ENCODE results near the gene GPR158.

GPR158 gene

GRCh38 chr10:25632802-25633201 lies 458.0 kb downstream of the GPR158 start (continued):
- TF ChIP-seq ZFP3 (CRISPR knock-in tag; IDR thresholded peaks at IDR 0.05): no peak

DNA sequence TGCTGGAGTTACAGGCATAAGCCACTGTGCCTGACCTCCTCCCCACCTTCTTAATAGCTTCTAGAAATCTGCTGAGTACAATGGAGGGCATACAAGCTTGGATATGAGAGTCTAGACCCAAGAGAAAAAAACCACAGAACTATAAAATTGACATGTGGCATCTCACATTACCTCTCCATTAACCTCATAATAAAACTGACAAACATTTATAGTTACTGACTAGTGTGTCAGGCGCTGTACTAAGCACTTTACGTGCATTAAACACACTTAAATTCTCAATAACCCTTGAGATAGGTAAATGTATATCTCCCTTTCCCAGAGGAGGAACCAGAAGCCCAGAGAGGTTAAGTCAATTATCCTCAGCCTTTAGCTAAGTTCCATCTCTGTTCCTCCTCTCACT lies 458.7 kb downstream of the GPR158 start:
- no peak for ATAC-seq
- no peak for TF ChIP-seq PPARA (CRISPR knock-in tag; IDR thresholded peaks at IDR 0.05; ENCODE audit: borderline replicate concordance)
- no peak for TF ChIP-seq ZFP30 (CRISPR knock-in tag; IDR thresholded peaks at IDR 0.05)
- TF ChIP-seq ZC3H10 (CRISPR knock-in tag; IDR thresholded peaks at IDR 0.05): no peak
- TF ChIP-seq ZNF70 (CRISPR knock-in tag; IDR thresholded peaks at IDR 0.05): no peak

DNA sequence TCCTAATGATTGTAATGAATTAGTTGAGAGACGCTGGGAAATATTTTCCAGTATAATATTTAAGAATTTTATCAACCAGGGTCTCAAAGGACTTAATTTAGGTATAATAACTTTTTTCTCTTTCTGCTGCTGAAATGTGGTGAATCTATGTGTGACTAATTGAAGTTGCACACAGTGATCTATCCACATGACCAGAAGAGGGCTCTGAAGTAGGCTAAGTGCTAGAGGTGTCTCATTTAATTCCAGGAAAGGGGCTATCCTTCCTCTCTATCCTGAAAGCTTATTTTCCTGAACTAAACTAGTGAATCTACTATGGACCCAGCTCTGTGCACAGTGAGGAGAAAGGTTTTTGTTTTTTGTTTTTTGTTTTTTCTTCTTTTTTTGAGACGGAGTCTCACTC lies 464.8 kb downstream of the GPR158 start:
- TF ChIP-seq ZNF565 (CRISPR knock-in tag; conservative IDR thresholded peaks at IDR 0.05; ENCODE audit: low read depth): no peak
- TF ChIP-seq, protein P1, sequence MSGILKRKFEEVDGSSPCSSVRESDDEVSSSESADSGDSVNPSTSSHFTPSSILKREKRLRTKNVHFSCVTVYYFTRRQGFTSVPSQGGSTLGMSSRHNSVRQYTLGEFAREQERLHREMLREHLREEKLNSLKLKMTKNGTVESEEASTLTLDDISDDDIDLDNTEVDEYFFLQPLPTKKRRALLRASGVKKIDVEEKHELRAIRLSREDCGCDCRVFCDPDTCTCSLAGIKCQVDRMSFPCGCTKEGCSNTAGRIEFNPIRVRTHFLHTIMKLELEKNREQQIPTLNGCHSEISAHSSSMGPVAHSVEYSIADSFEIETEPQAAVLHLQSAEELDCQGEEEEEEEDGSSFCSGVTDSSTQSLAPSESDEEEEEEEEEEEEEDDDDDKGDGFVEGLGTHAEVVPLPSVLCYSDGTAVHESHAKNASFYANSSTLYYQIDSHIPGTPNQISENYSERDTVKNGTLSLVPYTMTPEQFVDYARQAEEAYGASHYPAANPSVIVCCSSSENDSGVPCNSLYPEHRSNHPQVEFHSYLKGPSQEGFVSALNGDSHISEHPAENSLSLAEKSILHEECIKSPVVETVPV (CRISPR knock-in tag; IDR thresholded peaks at IDR 0.05): no peak
- no peak for TF ChIP-seq ARNTL (CRISPR knock-in tag; IDR thresholded peaks at IDR 0.05; ENCODE audit: borderline replicate concordance, low read depth)
- TF ChIP-seq, protein P2, sequence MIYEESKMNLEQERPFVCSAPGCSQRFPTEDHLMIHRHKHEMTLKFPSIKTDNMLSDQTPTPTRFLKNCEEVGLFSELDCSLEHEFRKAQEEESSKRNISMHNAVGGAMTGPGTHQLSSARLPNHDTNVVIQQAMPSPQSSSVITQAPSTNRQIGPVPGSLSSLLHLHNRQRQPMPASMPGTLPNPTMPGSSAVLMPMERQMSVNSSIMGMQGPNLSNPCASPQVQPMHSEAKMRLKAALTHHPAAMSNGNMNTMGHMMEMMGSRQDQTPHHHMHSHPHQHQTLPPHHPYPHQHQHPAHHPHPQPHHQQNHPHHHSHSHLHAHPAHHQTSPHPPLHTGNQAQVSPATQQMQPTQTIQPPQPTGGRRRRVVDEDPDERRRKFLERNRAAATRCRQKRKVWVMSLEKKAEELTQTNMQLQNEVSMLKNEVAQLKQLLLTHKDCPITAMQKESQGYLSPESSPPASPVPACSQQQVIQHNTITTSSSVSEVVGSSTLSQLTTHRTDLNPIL (CRISPR knock-in tag; IDR thresholded peaks at IDR 0.05; ENCODE audit: low read depth): no peak
- TF ChIP-seq PPARA (CRISPR knock-in tag; IDR thresholded peaks at IDR 0.05; ENCODE audit: borderline replicate concordance): no peak
- TF ChIP-seq SNAI2 (CRISPR knock-in tag; IDR thresholded peaks at IDR 0.05): no peak
- no peak for TF ChIP-seq OSR1 (CRISPR knock-in tag; IDR thresholded peaks at IDR 0.05)
- TF ChIP-seq TSHZ2 (CRISPR knock-in tag; IDR thresholded peaks at IDR 0.05): no peak
- TF ChIP-seq GLIS3 (CRISPR knock-in tag; IDR thresholded peaks at IDR 0.05): no peak
- no peak for TF ChIP-seq ZFP3 (CRISPR knock-in tag; IDR thresholded peaks at IDR 0.05)
- TF ChIP-seq, protein P3, sequence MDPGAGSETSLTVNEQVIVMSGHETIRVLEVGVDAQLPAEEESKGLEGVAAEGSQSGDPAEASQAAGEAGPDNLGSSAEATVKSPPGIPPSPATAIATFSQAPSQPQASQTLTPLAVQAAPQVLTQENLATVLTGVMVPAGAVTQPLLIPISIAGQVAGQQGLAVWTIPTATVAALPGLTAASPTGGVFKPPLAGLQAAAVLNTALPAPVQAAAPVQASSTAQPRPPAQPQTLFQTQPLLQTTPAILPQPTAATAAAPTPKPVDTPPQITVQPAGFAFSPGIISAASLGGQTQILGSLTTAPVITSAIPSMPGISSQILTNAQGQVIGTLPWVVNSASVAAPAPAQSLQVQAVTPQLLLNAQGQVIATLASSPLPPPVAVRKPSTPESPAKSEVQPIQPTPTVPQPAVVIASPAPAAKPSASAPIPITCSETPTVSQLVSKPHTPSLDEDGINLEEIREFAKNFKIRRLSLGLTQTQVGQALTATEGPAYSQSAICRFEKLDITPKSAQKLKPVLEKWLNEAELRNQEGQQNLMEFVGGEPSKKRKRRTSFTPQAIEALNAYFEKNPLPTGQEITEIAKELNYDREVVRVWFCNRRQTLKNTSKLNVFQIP (CRISPR knock-in tag; IDR thresholded peaks at IDR 0.05; ENCODE audit: borderline replicate concordance, low read depth): no peak
- TF ChIP-seq, protein P4, sequence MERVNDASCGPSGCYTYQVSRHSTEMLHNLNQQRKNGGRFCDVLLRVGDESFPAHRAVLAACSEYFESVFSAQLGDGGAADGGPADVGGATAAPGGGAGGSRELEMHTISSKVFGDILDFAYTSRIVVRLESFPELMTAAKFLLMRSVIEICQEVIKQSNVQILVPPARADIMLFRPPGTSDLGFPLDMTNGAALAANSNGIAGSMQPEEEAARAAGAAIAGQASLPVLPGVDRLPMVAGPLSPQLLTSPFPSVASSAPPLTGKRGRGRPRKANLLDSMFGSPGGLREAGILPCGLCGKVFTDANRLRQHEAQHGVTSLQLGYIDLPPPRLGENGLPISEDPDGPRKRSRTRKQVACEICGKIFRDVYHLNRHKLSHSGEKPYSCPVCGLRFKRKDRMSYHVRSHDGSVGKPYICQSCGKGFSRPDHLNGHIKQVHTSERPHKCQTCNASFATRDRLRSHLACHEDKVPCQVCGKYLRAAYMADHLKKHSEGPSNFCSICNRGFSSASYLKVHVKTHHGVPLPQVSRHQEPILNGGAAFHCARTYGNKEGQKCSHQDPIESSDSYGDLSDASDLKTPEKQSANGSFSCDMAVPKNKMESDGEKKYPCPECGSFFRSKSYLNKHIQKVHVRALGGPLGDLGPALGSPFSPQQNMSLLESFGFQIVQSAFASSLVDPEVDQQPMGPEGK (CRISPR knock-in tag; IDR thresholded peaks at IDR 0.05; ENCODE audit: borderline replicate concordance): no peak
- TF ChIP-seq TCF4 (CRISPR knock-in tag; IDR thresholded peaks at IDR 0.05; ENCODE audit: borderline replicate concordance): no peak
- TF ChIP-seq BACH2 (CRISPR knock-in tag; IDR thresholded peaks at IDR 0.05; ENCODE audit: borderline replicate concordance): no peak
- TF ChIP-seq TOX (CRISPR knock-in tag; IDR thresholded peaks at IDR 0.05; ENCODE audit: borderline replicate concordance): no peak
- TF ChIP-seq ISL1 (CRISPR knock-in tag; IDR thresholded peaks at IDR 0.05): no peak
- no peak for ATAC-seq

DNA sequence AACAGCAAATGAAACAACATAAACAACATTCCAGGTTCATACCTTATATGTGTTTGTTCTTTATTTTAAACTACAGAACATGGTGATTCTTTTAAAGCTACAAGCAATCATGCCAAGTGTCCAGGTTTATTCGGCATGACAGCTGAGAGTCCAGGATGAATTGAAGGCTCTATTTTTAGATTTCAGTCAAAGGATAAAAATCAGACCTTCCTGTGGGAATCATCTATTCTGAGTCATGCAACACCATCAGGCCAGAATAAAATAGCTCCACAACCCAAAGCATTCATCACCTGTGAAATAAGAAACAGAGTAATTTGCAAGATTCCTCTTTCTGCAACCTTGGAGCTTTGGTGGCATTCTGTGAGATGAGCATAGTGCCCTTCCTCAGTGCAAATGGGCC lies 466.8 kb downstream of the GPR158 start:
- TF ChIP-seq RARB (CRISPR knock-in tag; IDR thresholded peaks at IDR 0.05): no peak
- no peak for TF ChIP-seq ESRRG (CRISPR knock-in tag; IDR thresholded peaks at IDR 0.05)
- TF ChIP-seq TCF4 (CRISPR knock-in tag; IDR thresholded peaks at IDR 0.05; ENCODE audit: borderline replicate concordance): no peak
- TF ChIP-seq, protein P2 (CRISPR knock-in tag; IDR thresholded peaks at IDR 0.05; ENCODE audit: low read depth): no peak
- no peak for TF ChIP-seq SNAI2 (CRISPR knock-in tag; IDR thresholded peaks at IDR 0.05)
- TF ChIP-seq TOX (CRISPR knock-in tag; IDR thresholded peaks at IDR 0.05; ENCODE audit: borderline replicate concordance): no peak
- TF ChIP-seq ZFP30 (CRISPR knock-in tag; IDR thresholded peaks at IDR 0.05): no peak
- no peak for TF ChIP-seq BACH2 (CRISPR knock-in tag; IDR thresholded peaks at IDR 0.05; ENCODE audit: borderline replicate concordance)
- ATAC-seq: no peak
